Common myeloid progenitor, CD34-positive (primary cell): ENCODE measurements around the gene MRGPRF.

Experiments
- CTCF ChIA-PET: fragments of 350-600 bp; sonication (Branson Sonifier 250); formaldehyde crosslinking; loops from one replicate; lab custom pipeline; 2021; ENCODE audit warnings: antibody characterized with exemption; lab: Charles Lee
- POLR2A ChIA-PET: fragments of 350-600 bp; sonication (Branson Sonifier 250); formaldehyde crosslinking; loops from one replicate; lab custom pipeline; 2021; ENCODE audit warnings: antibody characterized with exemption; lab: Charles Lee
- DNase-seq, 3 donors: peaks; one replicate each; pipeline versions ENCODE4 v3.0.0 to v3.0.0-alpha.2; 2013
- H3K27ac ChIP-seq, 2 experiments: 1 replicate in 1 of 2; 2 replicates in 1 of 2; pipeline ENCODE4 v1.7.0; 2013; ENCODE audit warnings: inconsistent platforms in 2 of 2, low read length in 2 of 2, mild to moderate bottlenecking in 2 of 2, low read depth in 1 of 2, moderate library complexity in 1 of 2; ENCODE audit not compliant: severe bottlenecking in 2 of 2, insufficient read depth in 1 of 2, poor library complexity in 1 of 2
- H3K27me3 ChIP-seq, 5 experiments: replicated peaks in 2 of 5; 1 replicate in 3 of 5; 2 replicates in 2 of 5; pipeline versions ENCODE4 v1.6.1 to v1.7.0; 2013; ENCODE audit warnings: low read length in 4 of 5, mild to moderate bottlenecking in 2 of 5, moderate library complexity in 2 of 5, inconsistent platforms in 1 of 5; ENCODE audit not compliant: insufficient read depth in 5 of 5, control insufficient read depth in 4 of 5
- H3K36me3 ChIP-seq, 4 experiments: 1 replicate in 2 of 4; 2 replicates in 2 of 4; pipeline versions ENCODE4 v1.6.1 to v1.7.0; 2013; ENCODE audit warnings: low read length in 3 of 4, control low read depth in 1 of 4, mild to moderate bottlenecking in 1 of 4; ENCODE audit not compliant: control insufficient read depth in 4 of 4, insufficient read depth in 4 of 4
- H3K4me1 ChIP-seq, 4 experiments: 1 replicate in 3 of 4; 2 replicates in 1 of 4; pipeline versions ENCODE4 v1.6.1 to v1.7.1; 2013; ENCODE audit warnings: low read length in 3 of 4, mild to moderate bottlenecking in 3 of 4, control low read depth in 1 of 4, inconsistent platforms in 1 of 4, moderate library complexity in 1 of 4; ENCODE audit not compliant: control insufficient read depth in 4 of 4, insufficient read depth in 4 of 4; ENCODE audit errors: control extremely low read depth in 1 of 4
- H3K4me3 ChIP-seq, 7 experiments: 1 replicate in 4 of 7; 2 replicates in 3 of 7; pipeline versions ENCODE4 v1.5.1 to v1.7.0; 2013; ENCODE audit warnings: mild to moderate bottlenecking in 7 of 7, low read length in 6 of 7, moderate library complexity in 6 of 7, inconsistent platforms in 2 of 7, low read depth in 2 of 7, control low read depth in 1 of 7; ENCODE audit not compliant: insufficient read depth in 4 of 7, control insufficient read depth in 1 of 7; ENCODE audit errors: extremely low read depth in 1 of 7
- H3K9me3 ChIP-seq, 5 experiments: 1 replicate in 4 of 5; 2 replicates in 1 of 5; pipeline versions ENCODE4 v1.6.1 to v1.7.1; 2013; ENCODE audit warnings: low read length in 4 of 5, mild to moderate bottlenecking in 2 of 5, inconsistent platforms in 1 of 5, low read depth in 1 of 5, moderate library complexity in 1 of 5; ENCODE audit not compliant: control insufficient read depth in 4 of 5, insufficient read depth in 2 of 5; ENCODE audit errors: control extremely low read depth in 1 of 5
- WGBS: methylation state at CpG from one replicate; pipeline ENCODE4 v1.1.5; 2013; ENCODE audit not compliant: insufficient coverage; 5-methylcytosine and 5-hydroxymethylcytosine counted together

MRGPRF gene

GRCh38 chr11:68997995-68998348 is 15.1 kb downstream of the MRGPRF start:
- no peak overlapping the region for H3K4me3 ChIP-seq
- no peak overlapping the region for H3K27ac ChIP-seq
- H3K4me1 ChIP-seq = no peaks in the 10 kb centered on the region
- no peak for DNase-seq
- ChIA-PET CTCF (interaction anchor here (1.2 kb wide), 1 partner anchor 16 kb away, joined by 4 read pairs; no protein-coding TSS in a partner anchor), POLR2A (no interaction called here)
- H3K27me3 ChIP-seq = peaks cover 0 to 16% (median 4%) of the 10 kb centered on the region in 5 experiments
- no peaks in the 10 kb centered on the region for H3K9me3 ChIP-seq
- H3K36me3 ChIP-seq = no peaks in the 10 kb centered on the region

- no peaks in the 10 kb centered on the region for H3K36me3 ChIP-seq
- no peak for DNase-seq
- ChIA-PET CTCF (interaction anchor here (1.2 kb wide), 1 partner anchor 17 kb away, joined by 4 read pairs; no protein-coding TSS in a partner anchor), POLR2A (no interaction called here)
- no peaks in the 10 kb centered on the region for H3K4me1 ChIP-seq
- no peak overlapping the region for H3K4me3 ChIP-seq
- peaks cover 0 to 22% (median 2%) of the 10 kb centered on the region in 5 experiments for H3K27me3 ChIP-seq
- whole genome bisulfite sequencing = 91% methylated on average over 17 of the region's 19 CpGs
- no peaks in the 10 kb centered on the region for H3K9me3 ChIP-seq
- H3K27ac ChIP-seq = no peak overlapping the region
These were observed 15.7 kb downstream of the MRGPRF start for GRCh38 chr11:68997124-68997994.

- Histone ChIP-seq H3K4me1 (no peaks in the 10 kb centered on the region), H3K4me3 (no peak overlapping the region), H3K27me3 (peaks cover 0 to 27% (median 5%) of the 10 kb centered on the region in 5 experiments), H3K9me3 (no peaks in the 10 kb centered on the region), H3K27ac (no peak overlapping the region), H3K36me3 (no peaks in the 10 kb centered on the region)
- WGBS = 96% methylated on average over 20 of the region's 24 CpGs
- ChIA-PET CTCF (no interaction called here), POLR2A (no interaction called here)
- DNase-seq = no peak
These were observed 16.5 kb downstream of the MRGPRF start for GRCh38 chr11:68996376-68997123.

- Histone ChIP-seq H3K9me3 (no peaks in the 10 kb centered on the region), H3K36me3 (no peaks in the 10 kb centered on the region), H3K4me1 (no peaks in the 10 kb centered on the region), H3K27ac (no peak overlapping the region), H3K27me3 (peaks cover 0 to 35% (median 5%) of the 10 kb centered on the region in 5 experiments), H3K4me3 (no peak overlapping the region)
- ChIA-PET CTCF (no interaction called here), POLR2A (no interaction called here)
- no peak for DNase-seq
- WGBS = 85% methylated on average over 2 of the region's 6 CpGs
These were observed 18.2 kb downstream of the MRGPRF start for GRCh38 chr11:68994894-68995285.

GRCh38 chr11:68994161-68994893 is 18.7 kb downstream of the MRGPRF start:
- no peak for DNase-seq
- Histone ChIP-seq H3K27me3 (peaks cover 0 to 39% (median 5%) of the 10 kb centered on the region in 5 experiments), H3K4me1 (no peaks in the 10 kb centered on the region), H3K36me3 (no peaks in the 10 kb centered on the region), H3K4me3 (no peak overlapping the region), H3K9me3 (no peaks in the 10 kb centered on the region), H3K27ac (no peak overlapping the region)
- WGBS = 91% methylated on average over 24 of the region's 28 CpGs
- CTCF ChIA-PET = no interaction called here
- POLR2A ChIA-PET = no interaction called here

GRCh38 chr11:68993546-68993945 is 19.5 kb downstream of the MRGPRF start:
- Histone ChIP-seq H3K9me3 (no peaks in the 10 kb centered on the region), H3K4me1 (no peaks in the 10 kb centered on the region), H3K27ac (no peak overlapping the region), H3K27me3 (peaks cover 0 to 39% (median 5%) of the 10 kb centered on the region in 5 experiments), H3K36me3 (no peaks in the 10 kb centered on the region), H3K4me3 (no peak overlapping the region)
- DNase-seq = no peak
- POLR2A ChIA-PET = no interaction called here
- 92% methylated on average over 5 of the region's 7 CpGs for WGBS
- CTCF ChIA-PET = no interaction called here
